ENCODE measurements around the gene RYR1.
"Not testable (repeated sequence)": the region's sequence is repeated elsewhere in the genome, so short reads cannot be mapped to it uniquely, and the experiment has no call there.

The RYR1 gene

GRCh38 chr19:38463365-38463764 is 29.9 kb downstream of the RYR1 start:
- DNase-seq: no peak

GRCh38 chr19:38464421-38465082 is 31.1 kb downstream of the RYR1 start:
- DNase-seq: no peak

- DNase-seq: no peak
These were observed 32.6 kb downstream of the RYR1 start for GRCh38 chr19:38466050-38466449.

- no peak for DNase-seq
These were observed 34.3 kb downstream of the RYR1 start for GRCh38 chr19:38467541-38468525.

GRCh38 chr19:38469151-38469550 is 35.7 kb downstream of the RYR1 start:
- no peak for DNase-seq

- no peak for DNase-seq
These were observed 37.4 kb downstream of the RYR1 start for GRCh38 chr19:38470788-38471480.

GRCh38 chr19:38472725-38473124 is 39.2 kb downstream of the RYR1 start:
- DNase-seq: not testable (repeated sequence)

- DNase-seq: no peak
These were observed 39.7 kb downstream of the RYR1 start for GRCh38 chr19:38473201-38473600.

- DNase-seq: no peak
These were observed 41.7 kb downstream of the RYR1 start for GRCh38 chr19:38475176-38475575.

- DNase-seq: no peak
These were observed 44.9 kb downstream of the RYR1 start for GRCh38 chr19:38478273-38478971.

- DNase-seq: no peak
These were observed 49.0 kb downstream of the RYR1 start for GRCh38 chr19:38482496-38482895.

GRCh38 chr19:38483016-38483630 is 49.6 kb downstream of the RYR1 start:
- no peak for DNase-seq

GRCh38 chr19:38484747-38485146 is 51.3 kb downstream of the RYR1 start:
- DNase-seq: no peak

GRCh38 chr19:38485541-38486285 is 52.2 kb downstream of the RYR1 start:
- no peak for DNase-seq

GRCh38 chr19:38486731-38487336 is 53.3 kb downstream of the RYR1 start:
- DNase-seq: no peak

GRCh38 chr19:38488096-38488495 is 54.6 kb downstream of the RYR1 start:
- DNase-seq: no peak

- DNase-seq: no peak
These were observed 55.4 kb downstream of the RYR1 start for GRCh38 chr19:38488776-38489481.

- DNase-seq: no peak
These were observed 57.4 kb downstream of the RYR1 start for GRCh38 chr19:38490861-38491260.

GRCh38 chr19:38492181-38492813 is 58.8 kb downstream of the RYR1 start:
- no peak for DNase-seq

GRCh38 chr19:38494379-38494778 is 60.9 kb downstream of the RYR1 start:
- DNase-seq: no peak
